ENCODE data around the gene CCDC3.

The CCDC3 gene

DNA sequence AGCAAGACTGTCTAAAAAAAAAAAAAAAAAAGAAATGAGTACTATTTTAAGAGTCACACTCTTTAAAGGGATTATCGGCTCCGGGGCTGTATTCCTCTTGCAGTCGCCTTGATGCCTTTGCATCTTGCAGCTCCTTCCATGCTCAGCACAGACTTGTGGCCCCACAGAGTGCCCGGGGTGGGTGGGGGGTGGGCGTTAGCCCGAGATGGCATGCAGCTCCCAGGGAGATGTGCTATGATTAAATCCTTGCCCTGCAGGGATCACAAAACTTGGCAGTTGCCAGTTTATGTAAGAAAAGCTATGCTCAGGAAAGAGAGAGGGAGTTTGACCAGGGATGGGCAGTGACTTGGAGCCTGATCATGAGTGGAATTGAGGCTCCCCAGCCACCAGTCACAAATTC lies 81.9 kb downstream of the CCDC3 start:
- DNase-seq, result no peak

DNA sequence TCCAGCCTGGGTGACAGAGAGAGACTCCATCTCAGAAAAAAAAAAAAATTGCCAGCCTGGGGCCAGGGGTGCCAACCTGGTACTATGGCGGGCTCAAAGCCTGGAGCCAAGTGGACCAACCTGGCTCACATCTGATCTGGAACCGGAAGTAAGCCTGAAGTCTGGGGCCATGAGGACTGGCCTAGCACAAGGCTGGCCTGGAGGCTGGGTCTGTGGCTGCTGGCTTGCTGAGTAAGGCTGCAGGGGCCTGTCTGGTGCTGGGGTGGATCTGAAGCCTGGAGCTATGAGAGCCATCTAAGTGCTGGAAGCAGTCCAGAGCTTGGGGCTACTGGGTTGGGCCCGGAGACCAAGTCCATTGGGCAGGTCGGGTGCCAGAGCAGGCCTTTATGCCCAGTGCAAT lies 84.9 kb downstream of the CCDC3 start:
- DNase-seq, result no peak

DNA sequence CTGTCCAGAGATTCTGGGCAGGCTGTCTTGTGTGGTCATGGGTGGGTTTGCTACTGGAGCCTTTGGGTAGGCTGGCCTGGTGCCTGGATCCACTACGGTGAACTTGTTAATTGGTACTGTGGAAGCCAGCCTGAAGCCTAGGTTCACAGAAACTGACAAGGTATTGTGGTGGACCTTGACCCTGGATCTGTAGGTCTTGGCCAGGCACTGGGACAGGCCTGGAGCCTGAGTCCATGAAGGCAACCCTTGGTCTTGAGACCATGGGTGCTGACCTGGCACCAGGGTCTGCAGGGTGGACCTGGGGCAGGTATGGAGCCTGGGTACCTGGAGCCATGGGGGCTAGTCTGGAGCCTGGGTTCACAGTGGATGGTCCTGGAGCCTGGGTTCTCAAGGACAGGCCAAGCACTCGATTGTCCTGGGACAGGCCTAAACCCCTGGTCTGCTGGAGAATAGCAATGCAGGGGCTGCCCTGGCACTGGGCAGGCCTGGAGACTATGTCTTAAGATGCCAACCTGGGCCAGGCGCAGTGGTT lies 85.8 kb downstream of the CCDC3 start:
- no peak for DNase-seq

DNA sequence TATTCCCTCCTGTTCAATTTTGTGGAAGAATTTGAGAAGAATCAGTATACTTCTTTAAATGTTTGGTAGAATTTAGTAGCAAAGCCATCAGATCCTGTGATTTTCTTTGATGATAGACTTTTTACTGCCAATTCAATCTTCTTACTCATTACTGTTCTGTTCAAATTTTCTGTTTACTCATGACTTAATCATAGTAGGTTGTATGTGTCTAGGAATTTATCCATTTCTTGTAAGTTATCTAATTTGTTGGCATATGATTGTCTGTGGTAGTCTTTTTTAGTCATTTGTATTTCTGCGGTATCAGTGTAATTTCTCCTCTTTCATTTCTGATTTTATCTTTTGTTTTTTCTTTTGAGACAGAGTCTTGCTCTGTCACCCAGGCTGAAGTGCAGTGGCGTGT lies 87.4 kb downstream of the CCDC3 start:
- DNase-seq, result no peak

DNA sequence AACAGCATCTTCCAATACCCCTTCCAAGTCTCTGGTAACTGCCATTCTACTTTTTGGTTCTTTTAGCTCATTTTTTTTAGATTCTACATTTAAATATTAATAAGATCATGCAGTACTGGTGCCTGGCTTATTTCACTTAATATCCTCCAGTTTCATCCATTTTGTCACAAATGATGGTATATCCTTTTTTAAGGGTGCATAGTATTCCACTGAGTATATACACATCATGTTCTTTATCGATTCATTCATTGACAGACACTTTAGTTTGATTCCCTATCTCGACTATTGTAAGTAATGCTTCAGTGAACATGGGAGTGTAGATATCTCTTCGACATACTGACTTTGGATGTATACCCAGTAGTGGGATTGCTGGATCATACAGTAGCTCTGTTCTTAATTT lies 89.7 kb downstream of the CCDC3 start:
- no peak for DNase-seq

DNA sequence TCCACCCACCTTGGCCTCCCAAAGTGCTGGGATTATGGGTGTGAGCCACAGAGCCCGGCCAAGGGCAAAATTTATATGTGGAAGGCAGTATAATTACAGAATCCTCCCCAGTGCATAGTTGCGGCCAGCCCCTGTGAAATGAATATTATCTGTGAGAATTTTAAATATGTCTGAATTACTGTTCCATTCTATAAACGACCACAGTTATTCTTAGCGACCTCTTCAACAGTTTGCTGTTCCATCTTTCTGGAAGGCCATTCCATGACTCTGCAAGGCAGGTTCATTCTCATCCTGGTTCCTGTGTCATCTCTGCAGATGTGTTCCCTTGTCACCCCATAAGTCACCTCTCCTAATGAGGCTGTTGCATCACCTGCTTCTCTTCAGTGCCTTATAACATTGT lies 90.7 kb downstream of the CCDC3 start:
- DNase-seq, result no peak

DNA sequence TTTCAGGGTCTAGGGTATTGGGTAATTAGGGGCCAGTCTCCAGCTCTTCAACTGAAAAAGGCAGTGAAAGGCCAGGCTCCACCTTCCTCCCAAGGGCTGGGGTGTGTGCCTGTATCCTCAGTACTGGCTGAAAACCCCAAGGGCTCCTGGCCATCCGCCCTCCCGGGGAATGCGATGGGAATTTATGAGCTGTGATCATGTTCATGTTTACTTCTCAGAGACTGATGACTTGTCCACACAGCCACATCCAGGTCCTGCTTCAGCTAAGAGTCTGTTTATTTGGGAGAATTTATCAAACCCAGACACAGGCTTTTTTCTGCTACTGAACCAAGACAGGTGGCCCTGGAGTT lies 91.7 kb downstream of the CCDC3 start:
- DNase-seq, result no peak

DNA sequence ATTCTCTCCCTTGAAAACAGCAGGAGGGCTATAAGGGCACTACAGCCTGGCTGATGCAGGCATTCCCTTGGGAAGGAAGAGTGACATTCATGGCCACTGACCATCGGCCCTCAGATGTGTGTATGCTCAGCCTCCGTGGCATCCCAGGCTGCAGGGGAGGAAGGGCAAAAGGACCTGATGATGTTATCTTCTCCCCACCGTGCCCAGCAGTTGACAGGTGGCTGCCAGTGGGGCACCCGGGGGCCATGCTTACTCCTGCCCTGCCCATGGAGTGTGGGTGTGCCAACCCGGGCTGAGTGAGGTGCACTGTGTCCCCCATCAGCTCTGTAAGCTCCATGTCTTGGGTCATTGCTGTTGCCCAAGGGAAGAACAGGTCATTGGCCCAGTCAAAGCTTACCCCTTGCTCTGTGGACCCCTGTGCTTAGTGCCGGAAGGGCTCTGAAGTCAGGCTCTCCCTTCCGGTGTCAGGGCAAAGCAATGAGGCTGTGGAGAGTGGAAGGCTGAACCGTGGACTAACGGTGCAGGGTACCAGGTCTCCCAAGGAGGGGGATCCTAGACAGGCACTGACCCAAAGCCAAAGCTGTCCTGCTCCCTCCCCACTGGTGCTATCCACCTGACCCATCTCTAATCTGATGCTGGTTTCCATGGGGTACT lies 92.2 kb downstream of the CCDC3 start:
- DNase-seq, result no peak

DNA sequence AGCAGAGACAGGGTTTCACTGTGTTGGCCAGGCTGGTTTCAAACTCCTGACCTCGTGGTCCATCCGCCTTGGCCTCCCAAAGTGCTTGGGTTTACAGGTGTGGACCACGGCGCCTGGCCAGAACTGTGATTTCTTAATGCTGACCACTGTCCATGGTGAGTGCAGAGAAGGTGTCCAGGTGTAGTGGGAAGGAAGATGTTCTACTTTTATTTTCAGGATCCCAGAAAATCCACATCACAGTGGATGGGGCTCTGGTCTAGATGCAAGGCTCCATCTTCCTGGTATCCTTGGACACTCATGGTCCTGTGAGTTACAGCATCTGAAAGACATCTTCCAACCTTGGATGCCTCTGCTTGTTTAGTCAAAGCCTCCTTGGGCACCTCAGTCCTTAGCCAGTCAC lies 92.7 kb downstream of the CCDC3 start:
- no peak for DNase-seq

DNA sequence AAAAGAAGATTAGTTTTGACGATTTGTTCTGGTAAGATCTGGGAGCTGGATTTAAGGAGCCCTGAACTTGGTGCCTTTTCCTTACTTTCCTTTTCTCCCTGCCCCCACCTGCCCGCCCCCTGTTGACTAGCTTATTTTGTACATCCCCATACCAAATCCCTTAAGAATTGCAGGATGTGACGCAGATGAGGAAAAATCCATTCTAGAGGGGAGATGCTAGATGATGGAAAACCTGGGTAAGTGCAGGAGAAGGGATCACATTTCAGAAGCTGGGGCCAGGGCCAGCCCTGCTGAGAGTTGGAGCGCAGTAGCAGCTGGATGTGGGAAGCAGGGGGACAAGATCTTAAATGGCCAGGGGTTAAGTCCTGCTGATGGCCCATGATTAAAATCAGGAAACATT lies 93.9 kb downstream of the CCDC3 start:
- peak; percentile 84 for DNase-seq

DNA sequence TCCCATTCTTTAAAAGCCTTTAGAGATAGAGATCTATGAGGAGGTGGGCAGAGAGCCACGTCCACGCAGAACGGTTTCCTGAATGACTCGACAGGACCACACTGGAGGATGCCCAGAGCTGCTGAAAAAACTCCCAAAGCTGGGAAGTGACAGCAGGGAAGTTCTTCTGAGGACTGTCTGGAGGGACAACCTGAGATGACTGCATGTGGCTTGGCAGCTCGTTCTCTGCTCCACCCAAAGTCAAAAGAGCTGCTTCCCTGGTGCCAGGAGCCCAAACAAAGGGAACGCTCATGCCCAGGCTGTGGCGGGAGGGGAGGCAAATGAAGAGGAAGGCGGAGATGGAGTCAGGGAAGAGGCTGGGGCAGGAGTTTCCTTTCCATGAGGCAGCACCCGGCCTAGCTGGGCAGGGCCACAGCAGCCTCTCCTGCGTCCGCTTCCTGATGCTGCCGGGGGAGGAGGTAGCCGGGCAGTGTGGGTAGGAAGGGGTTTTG lies 95.4 kb downstream of the CCDC3 start:
- no peak for DNase-seq

DNA sequence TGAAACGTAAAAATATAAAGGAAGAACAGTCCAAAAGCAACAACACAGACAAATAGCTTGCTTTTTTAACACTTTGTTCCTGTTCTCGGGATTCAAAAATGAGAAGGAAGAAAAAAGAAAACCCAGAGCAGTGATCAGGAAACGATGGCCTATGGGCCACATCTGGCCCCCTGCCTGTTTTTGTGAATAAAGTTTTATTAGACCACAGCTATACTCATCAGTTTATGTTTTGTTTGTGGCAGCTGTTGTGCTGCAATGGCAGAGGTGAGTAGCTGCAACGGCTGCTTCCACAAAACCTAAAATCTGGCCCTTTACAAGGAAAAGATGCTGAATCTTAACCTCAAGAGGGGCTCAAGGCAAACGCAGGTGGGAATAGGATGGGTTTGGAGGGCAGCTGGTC lies 96.4 kb downstream of the CCDC3 start:
- no peak for DNase-seq

DNA sequence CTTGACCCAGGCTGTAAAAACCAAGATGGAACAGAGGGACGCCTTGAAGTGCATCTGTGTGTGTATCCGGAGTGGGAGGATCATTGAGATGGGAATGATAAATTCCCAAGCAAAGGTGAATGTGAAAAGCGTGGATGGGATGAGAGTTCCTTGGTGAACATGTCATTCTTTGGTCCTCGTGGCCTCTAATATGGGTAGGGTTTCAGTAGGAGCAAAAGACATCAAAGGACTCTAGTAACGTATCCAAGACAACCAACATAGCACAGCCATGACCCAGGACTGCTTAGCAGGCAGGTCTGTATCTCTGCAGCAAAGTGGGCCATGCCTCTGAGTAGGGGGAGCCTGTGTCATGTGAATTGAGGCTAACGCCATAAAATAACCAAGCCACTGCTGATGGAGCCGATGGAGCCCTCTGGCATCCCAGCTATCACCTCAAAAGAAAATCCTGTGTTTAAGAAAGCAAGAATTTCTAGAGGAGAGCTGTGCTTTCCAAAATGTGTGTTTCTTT lies 98.6 kb downstream of the CCDC3 start:
- DNase-seq, result no peak

DNA sequence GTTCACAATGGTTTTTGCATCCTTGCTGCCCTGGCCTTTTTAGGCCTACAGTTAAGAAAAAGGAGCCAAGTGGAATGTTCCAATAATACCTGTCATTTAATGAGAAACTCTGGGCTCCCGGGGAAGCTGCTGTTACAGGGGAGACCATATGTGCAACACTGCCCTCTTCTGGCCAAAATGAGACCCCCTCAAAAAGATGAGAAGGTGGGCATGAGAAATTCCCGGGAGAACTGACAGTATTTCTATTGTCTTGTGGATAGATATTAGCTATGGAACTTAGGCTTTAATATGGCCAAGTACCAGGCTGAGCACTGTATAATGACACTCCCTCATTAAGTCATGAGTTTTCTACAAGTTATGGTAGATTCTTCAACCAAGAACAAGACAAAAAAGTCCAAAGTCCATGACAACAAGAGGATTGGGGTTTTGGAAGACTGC lies 99.4 kb downstream of the CCDC3 start:
- peak; percentile 61 for DNase-seq

DNA sequence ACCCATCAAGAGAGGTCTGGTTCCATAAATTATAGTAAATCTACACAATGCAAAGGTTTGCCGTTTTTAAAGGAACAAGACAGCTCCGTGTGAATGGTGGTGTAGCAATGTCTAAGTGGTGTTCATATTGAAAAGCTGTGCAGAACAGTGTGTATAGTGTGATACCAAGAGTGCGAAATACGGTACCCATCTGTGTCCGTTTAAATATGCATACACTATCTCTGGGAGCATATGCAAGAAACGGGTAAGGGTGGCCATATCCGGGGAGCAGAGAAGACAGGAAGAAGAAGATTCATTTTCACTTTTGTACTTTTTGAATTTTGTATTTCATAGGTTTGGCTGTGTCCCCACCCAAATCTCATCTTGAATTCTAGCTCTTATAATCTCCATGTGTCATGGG lies 102.0 kb downstream of the CCDC3 start:
- no peak for DNase-seq

DNA sequence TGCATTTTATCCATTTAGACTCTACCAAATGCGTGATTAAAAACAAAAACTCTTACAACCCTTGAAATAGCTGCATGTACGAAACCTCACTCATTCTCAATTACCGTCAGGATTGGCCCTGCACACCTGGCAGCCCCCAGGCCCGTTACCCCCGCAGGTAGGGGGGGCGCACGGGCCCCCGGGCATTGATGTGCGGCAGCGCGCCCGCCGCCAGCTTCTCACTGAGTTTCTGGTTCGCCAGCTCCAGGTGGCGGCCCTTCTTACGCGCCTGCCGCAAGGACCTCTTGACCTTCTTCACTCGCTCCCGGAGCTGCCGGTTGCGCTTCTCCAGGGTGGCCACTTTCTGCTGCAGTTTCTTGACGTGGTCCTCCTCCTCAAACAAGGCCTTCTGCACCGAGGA lies 103.2 kb downstream of the CCDC3 start:
- DNase-seq, result no peak

DNA sequence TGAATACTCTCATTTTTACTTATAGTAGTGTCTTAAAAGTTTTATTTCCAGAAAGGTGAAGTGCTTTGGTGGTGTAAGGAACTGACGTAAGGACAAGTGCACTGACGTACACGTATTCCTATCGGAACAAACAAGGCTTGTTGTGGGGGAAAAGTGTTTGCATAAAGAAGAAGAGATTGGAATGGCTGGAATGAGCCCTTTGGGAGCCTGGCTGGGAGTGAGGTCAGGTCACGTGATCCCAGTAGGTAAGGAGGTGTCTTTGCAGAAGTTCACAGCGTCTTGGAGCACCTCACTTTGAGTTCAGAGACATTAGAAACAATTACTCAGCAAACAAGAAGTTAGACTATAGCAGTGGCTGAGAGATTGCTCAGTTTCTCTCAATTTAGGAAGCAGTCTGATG lies 104.2 kb downstream of the CCDC3 start:
- DNase-seq, result no peak

DNA sequence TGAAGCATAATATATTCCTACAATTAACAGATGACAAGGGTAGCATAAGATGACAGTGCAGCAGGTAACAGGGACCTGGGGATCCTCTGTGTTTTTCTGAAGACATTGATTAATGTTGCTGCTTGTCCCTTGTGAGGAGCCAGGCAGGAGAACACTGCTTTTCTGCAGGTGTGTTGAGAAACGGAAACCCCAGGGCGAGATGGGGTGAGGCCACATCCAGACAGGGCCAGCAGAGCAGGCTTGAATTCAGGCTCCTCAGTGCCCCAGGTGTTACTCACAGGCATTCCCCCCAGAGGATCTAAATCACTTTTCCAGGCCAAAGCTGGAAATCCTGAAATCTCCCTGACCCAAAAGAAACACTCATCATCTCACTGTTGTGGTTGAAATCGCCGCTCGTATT lies 105.3 kb downstream of the CCDC3 start:
- no peak for DNase-seq

DNA sequence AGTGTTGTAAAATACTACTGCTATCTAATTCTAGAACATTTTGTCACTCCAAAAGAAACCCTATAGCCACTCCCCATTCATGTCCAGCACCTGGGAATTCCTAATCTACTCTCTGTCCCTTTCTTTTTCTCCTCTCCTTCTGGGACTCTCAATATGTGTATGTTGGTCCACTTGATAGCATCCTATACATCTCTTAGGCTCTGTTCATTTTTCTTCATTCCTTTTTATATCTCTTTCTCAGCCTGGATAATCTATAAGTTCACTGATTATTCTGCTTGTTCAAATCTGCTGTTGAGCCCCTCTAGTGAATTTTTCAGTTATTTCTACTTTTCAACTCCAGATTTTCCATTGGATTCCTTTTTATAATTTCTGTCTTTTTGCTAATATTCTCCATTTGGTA lies 108.6 kb downstream of the CCDC3 start:
- no peak for DNase-seq

DNA sequence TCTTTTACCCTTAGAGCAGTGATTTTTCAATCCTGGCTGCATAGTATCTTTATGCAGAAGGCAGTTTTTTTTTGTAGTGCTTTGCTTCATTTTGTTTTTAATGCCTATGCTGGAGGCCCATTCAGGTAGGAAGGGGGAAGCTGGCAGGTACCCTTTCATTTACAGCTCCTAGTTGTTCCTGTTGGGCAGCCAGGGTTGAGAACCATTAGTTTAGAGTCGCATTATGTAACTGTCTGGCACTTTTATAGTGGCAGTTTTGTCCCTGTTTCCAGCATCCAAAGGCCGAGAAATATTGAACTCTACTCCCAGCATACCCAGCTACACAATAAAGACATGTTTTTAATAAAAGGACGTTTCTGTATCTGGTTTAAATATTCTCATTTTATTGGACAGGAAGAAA lies 110.6 kb downstream of the CCDC3 start:
- no peak for DNase-seq

DNA sequence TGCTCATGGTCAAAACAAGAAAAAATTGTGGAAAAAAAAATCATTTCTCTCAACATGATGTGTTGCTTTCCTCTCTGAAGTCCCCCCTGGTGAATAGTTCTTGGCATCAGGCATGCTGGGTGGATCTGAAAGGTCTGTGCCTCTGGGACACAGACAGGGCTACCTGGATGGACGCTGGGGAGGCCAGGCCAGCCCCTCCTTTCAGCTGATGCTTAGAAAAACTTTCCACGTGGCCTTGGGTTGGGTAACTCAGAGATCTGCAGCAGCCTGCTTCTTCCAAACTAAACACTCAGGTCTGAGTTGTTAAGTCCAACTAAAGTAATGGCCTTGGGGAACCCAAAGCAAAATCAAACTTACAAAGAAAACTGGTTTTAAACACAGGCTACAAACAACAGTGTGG lies 113.0 kb downstream of the CCDC3 start:
- no peak for DNase-seq

DNA sequence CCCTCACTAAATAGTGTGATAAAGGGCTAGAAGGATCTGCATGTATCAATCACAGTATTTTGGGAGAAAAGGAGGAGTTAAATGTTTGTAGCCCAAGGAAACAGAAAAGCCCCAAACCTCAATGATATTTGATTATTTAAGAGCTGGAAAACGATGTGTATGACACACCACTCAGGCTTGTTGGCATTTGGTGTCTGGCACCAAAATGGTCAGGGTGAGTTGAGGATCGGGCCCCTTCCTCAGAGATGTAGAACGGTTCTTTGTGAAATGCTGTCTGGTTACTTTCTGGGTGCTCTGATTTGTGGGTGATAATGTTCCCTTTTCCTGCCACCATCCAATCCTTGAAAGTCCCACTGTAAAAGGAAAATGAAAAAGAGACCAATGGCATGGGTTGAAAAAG lies 113.7 kb downstream of the CCDC3 start:
- DNase-seq, result no peak

DNA sequence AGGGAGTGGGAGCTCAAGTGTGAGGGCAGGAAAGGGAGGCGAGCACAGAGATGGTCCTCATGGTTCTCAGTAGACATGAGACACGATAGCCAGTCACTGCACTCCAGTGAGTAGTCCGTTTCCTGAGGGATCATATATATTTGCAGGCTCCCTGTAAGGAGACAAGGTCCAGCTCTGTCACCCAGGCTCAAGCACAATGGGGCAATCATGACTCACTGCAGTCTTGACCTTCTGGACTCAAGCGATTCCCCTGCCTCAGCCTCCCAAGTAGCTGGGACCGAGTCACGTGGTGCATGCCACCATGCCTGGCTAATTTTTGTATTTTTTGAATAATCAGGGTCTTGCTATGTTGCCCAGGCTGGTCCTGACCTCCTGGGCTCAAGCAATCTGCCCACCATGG lies 116.7 kb downstream of the CCDC3 start:
- DNase-seq, result no peak

DNA sequence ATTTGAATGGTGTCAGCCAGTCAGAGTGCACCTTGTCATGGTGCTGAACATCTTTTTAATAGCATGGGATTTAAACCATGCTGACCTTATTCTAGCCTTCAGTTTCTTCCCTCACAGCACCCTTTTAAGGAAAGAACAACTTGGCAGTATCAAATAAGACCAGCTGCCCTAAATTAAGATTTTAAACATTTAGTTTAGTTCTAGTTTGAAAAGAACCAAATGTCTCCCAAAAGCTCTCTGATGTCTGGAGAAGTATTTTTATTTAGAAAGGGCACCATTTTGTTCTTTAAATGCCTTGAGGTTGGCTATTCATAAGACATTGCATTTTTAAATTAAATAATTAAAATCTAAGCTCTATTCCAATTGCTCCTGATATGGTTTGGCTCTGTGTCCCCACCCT lies 121.1 kb downstream of the CCDC3 start:
- DNase-seq, result no peak

DNA sequence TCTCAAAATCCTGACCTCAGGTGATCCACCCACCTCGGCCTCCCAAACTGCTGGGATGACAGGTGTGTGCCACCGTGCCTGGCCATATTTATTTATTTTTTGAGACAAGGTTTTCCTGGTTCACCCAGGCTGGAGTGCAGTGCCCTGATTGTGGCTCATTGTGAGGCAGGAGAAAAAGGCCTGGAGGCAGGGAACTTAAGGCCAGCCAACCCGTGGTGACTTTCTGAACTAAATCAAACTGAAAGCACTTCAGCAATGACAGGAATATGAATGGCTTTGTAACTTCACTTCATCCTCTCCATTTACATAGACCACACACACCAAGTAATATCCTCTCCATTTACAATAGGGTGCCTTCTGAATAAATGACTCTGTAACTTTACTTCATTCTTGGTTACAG lies 124.4 kb downstream of the CCDC3 start:
- DNase-seq, result no peak

Measured in fibroblast of skin of right quadriceps (primary cell).